Gastrocnemius medialis (tissue), 4 donors: ENCODE measurements around the gene MGRN1.

Experiments used
- CTCF ChIP-seq, 5 experiments: fragments of 450-650 bp in 3 of 5; fragments of 200-600 bp in 2 of 5; sonication (generic) in 2 of 5; IDR thresholded peaks in 4 of 5; conservative IDR thresholded peaks in 1 of 5; 1 replicate in 4 of 5; 2 replicates in 1 of 5; pipeline ENCODE4 v1.5.1; 2016 to 2019; ENCODE audit warnings: antibody characterized with exemption in 5 of 5, mild to moderate bottlenecking in 3 of 5, moderate library complexity in 3 of 5
- POLR2A ChIP-seq, 2 donors: fragments of 450-650 bp; IDR thresholded peaks; one replicate each; pipeline ENCODE4 v1.6.1; 2017; ENCODE audit warnings: antibody characterized with exemption in 2 of 2, mild to moderate bottlenecking in 2 of 2, moderate library complexity in 2 of 2

- TF ChIP-seq CTCF (IDR thresholded peaks at IDR 0.05 in 4 of 5, conservative IDR thresholded peaks at IDR 0.05 in 1 of 5) (no peak), POLR2A (IDR thresholded peaks at IDR 0.05) (no peak)
Measured at GRCh38 chr16:4599545-4599944, 25.1 kb upstream of the MGRN1 start.
